H9 (cell line): ENCODE data around the gene PBX1. TPM values are rescaled to one million over a fixed set of nuclear protein-coding genes. Genes with fewer than 3 reads are reported as not detected.

Experiments
- DNase-seq: peaks from one replicate; pipeline ENCODE4 v3.0.0-alpha.2; 2017
- H2AFZ ChIP-seq: one replicate; pipeline ENCODE4 v1.6.1; 2013; ENCODE audit warnings: mild to moderate bottlenecking, low read length, control low read depth, moderate library complexity
- H2AK5ac ChIP-seq: 2 replicates; pipeline ENCODE4 v1.6.1; 2013; ENCODE audit warnings: low read length, control low read depth, mixed read lengths; ENCODE audit not compliant: insufficient read length
- H2BK120ac ChIP-seq: one replicate; pipeline ENCODE4 v1.6.1; 2013; ENCODE audit warnings: low read depth, mild to moderate bottlenecking, low read length, control low read depth, inconsistent platforms; ENCODE audit not compliant: poor library complexity, severe bottlenecking
- H2BK12ac ChIP-seq: 2 replicates; pipeline ENCODE4 v1.6.1; 2013; ENCODE audit warnings: low read length, control low read depth, mixed read lengths, low read depth; ENCODE audit not compliant: insufficient read length
- H2BK15ac ChIP-seq: 2 replicates; pipeline ENCODE4 v1.6.1; 2013; ENCODE audit warnings: low read depth, low read length, control low read depth
- H2BK20ac ChIP-seq: one replicate; pipeline ENCODE4 v1.6.1; 2013; ENCODE audit warnings: low read depth, mild to moderate bottlenecking, low read length, control low read depth, inconsistent platforms; ENCODE audit not compliant: poor library complexity, severe bottlenecking
- H2BK5ac ChIP-seq: 2 replicates; pipeline ENCODE4 v1.6.1; 2013; ENCODE audit warnings: low read length, control low read depth, mixed read lengths; ENCODE audit not compliant: insufficient read length
- H3K14ac ChIP-seq: 2 replicates; pipeline ENCODE4 v1.6.1; 2013; ENCODE audit warnings: low read length, control low read depth; ENCODE audit not compliant: insufficient read depth
- H3K18ac ChIP-seq: 2 replicates; pipeline ENCODE4 v1.6.1; 2013; ENCODE audit warnings: low read depth, mild to moderate bottlenecking, mixed read lengths, low read length, control low read depth; ENCODE audit not compliant: insufficient read length
- H3K23ac ChIP-seq: 2 replicates; pipeline ENCODE4 v1.6.1; 2013; ENCODE audit warnings: low read length, control low read depth, mixed read lengths, low read depth; ENCODE audit not compliant: insufficient read length
- H3K23me2 ChIP-seq: 2 replicates; pipeline ENCODE4 v1.6.1; 2013; ENCODE audit warnings: low read depth, mild to moderate bottlenecking, mixed read lengths, low read length, control low read depth; ENCODE audit not compliant: insufficient read length, poor library complexity, severe bottlenecking
- H3K27ac ChIP-seq: 2 replicates; pipeline ENCODE4 v1.5.1; 2013; ENCODE audit warnings: low read length, control low read depth, mixed read lengths, low read depth; ENCODE audit not compliant: insufficient read length
- H3K27me3 ChIP-seq: 2 replicates; pipeline ENCODE4 v1.6.1; 2013; ENCODE audit warnings: low read length, control low read depth, inconsistent platforms; ENCODE audit not compliant: insufficient read depth
- H3K4ac ChIP-seq: 2 replicates; pipeline ENCODE4 v1.6.1; 2013; ENCODE audit warnings: low read depth, mild to moderate bottlenecking, control low read depth, inconsistent platforms, low read length, moderate library complexity
- H3K4me1 ChIP-seq: 2 replicates; pipeline ENCODE4 v1.6.1; 2013; ENCODE audit warnings: low read length, control low read depth, inconsistent platforms; ENCODE audit not compliant: insufficient read depth
- H3K4me2 ChIP-seq: 2 replicates; pipeline ENCODE4 v1.6.1; 2013; ENCODE audit warnings: low read length, control low read depth, mixed read lengths; ENCODE audit not compliant: insufficient read length, insufficient read depth
- H3K56ac ChIP-seq: 2 replicates; pipeline ENCODE4 v1.6.1; 2013; ENCODE audit warnings: low read depth, mild to moderate bottlenecking, mixed read lengths, low read length, control low read depth; ENCODE audit not compliant: insufficient read length
- H3K79me1 ChIP-seq: 2 replicates; pipeline ENCODE4 v1.6.1; 2013; ENCODE audit warnings: low read depth, mild to moderate bottlenecking, moderate library complexity, low read length, control low read depth, inconsistent platforms; ENCODE audit not compliant: insufficient read depth, poor library complexity, severe bottlenecking
- H3K79me2 ChIP-seq: 2 replicates; pipeline ENCODE4 v1.6.1; 2013; ENCODE audit warnings: low read length, control low read depth, inconsistent platforms; ENCODE audit not compliant: insufficient read depth
- H3K9ac ChIP-seq: 2 replicates; pipeline ENCODE4 v1.6.1; 2013; ENCODE audit warnings: low read length, control low read depth, mixed read lengths; ENCODE audit not compliant: insufficient read length; ENCODE audit errors: extremely low read depth
- H3K9me3 ChIP-seq: one replicate; pipeline ENCODE4 v1.6.1; 2013; ENCODE audit warnings: low read depth, low read length, inconsistent platforms; ENCODE audit not compliant: control insufficient read depth
- H3T11ph ChIP-seq: one replicate; pipeline ENCODE4 v1.6.1; 2013; ENCODE audit warnings: mild to moderate bottlenecking, low read length, control low read depth, inconsistent platforms
- H4K20me1 ChIP-seq: one replicate; pipeline ENCODE4 v1.6.1; 2013; ENCODE audit not compliant: control insufficient read depth, insufficient read length, insufficient read depth
- H4K5ac ChIP-seq: 2 replicates; pipeline ENCODE4 v1.6.1; 2013; ENCODE audit warnings: low read depth, mild to moderate bottlenecking, mixed read lengths, low read length, control low read depth; ENCODE audit not compliant: insufficient read length
- H4K8ac ChIP-seq: replicated peaks from 2 replicates; pipeline ENCODE4 v1.6.1; 2013; ENCODE audit warnings: low read length, control low read depth, mixed read lengths, low read depth; ENCODE audit not compliant: insufficient read length
- H4K91ac ChIP-seq: 2 replicates; pipeline ENCODE4 v1.6.1; 2013; ENCODE audit warnings: low read depth, mild to moderate bottlenecking, moderate library complexity, mixed read lengths, low read length, control low read depth; ENCODE audit not compliant: insufficient read length
- H3K27ac Mint-ChIP-seq, 3 experiments: 2 replicates in 2 of 3; 3 replicates in 1 of 3; pipeline ENCODE4 v1.8.0; 2020 to 2021; ENCODE audit warnings: mixed read lengths in 3 of 3, mild to moderate bottlenecking in 1 of 3, moderate library complexity in 1 of 3
- H3K27me3 Mint-ChIP-seq: 2 replicates; pipeline ENCODE4 v1.8.0; 2021; ENCODE audit warnings: low read depth, mild to moderate bottlenecking, moderate library complexity, mixed read lengths
- H3K36me3 Mint-ChIP-seq, 3 experiments: 2 replicates in 2 of 3; 3 replicates in 1 of 3; pipeline ENCODE4 v1.8.0; 2020 to 2021; ENCODE audit warnings: low read depth in 3 of 3, mixed read lengths in 3 of 3; ENCODE audit not compliant: insufficient read depth in 1 of 3
- H3K4me1 Mint-ChIP-seq, 2 experiments: 2 replicates each; pipeline ENCODE4 v1.8.0; 2020; ENCODE audit warnings: mixed read lengths in 2 of 2
- H3K4me3 Mint-ChIP-seq, 2 experiments: 2 replicates in 1 of 2; 3 replicates in 1 of 2; pipeline ENCODE4 v1.8.0; 2020 to 2021; ENCODE audit warnings: mild to moderate bottlenecking in 2 of 2, mixed read lengths in 2 of 2, moderate library complexity in 1 of 2
- H3K9me3 Mint-ChIP-seq, 2 experiments: 2 replicates in 1 of 2; 3 replicates in 1 of 2; pipeline ENCODE4 v1.8.0; 2020; ENCODE audit warnings: mild to moderate bottlenecking in 2 of 2, mixed read lengths in 2 of 2, moderate library complexity in 1 of 2
- CTCF ChIP-seq: fragments of 200-600 bp; sonication (generic); conservative IDR thresholded peaks from 3 replicates; pipeline ENCODE4 v1.8.0; 2021; ENCODE audit warnings: antibody characterized with exemption, mild to moderate bottlenecking
- WGBS: extraction: QIAGEN DNeasy Blood & Tissue Kit; methylation state at CpG from one replicate; pipeline ENCODE4 v1.1.7; 2013; ENCODE audit warnings: missing lambda C conversion rate, low lambda C conversion rate, mixed read lengths; ENCODE audit not compliant: insufficient read length; ENCODE audit errors: extremely low coverage; 5-methylcytosine and 5-hydroxymethylcytosine counted together
- total RNA-seq: library from RNA; stranded (reverse); gene quantifications from 2 replicates; pipeline ENCODE4 v1.2.1, GENCODE V29; 2021

Gene PBX1
- total RNA-seq, 1 experiment from 2014 or later = 142 TPM

- Histone ChIP-seq H2BK12ac (no peak overlapping the region), H4K20me1 (no peaks in the 10 kb centered on the region), H4K8ac (no peak overlapping the region), H2BK120ac (no peak overlapping the region), H3K4me2 (no peak overlapping the region), H2BK20ac (no peak overlapping the region), H3K56ac (no peak overlapping the region), H3K4me1 (no peaks in the 10 kb centered on the region), H3K79me1 (no peaks in the 10 kb centered on the region), H2BK5ac (no peak overlapping the region), H3K9ac (no peak overlapping the region), H2AFZ (no peak overlapping the region), H2BK15ac (no peak overlapping the region), H3K14ac (no peak overlapping the region), H3K4ac (no peak overlapping the region), H3K18ac (no peak overlapping the region), H2AK5ac (no peak overlapping the region), H3K23me2 (no peaks in the 10 kb centered on the region), H4K5ac (no peak overlapping the region), H3K9me3 (no peaks in the 10 kb centered on the region), H3K79me2 (no peaks in the 10 kb centered on the region), H3T11ph (no peak overlapping the region), H3K27me3 (no peaks in the 10 kb centered on the region; the same call in 1 of the 2 replicates), H3K27ac (no peak overlapping the region), H4K91ac (no peak overlapping the region), H3K23ac (no peak overlapping the region)
- TF ChIP-seq CTCF = no peak
- no CpG with 5 or more reads among the region's 4 CpGs for WGBS
- H3K4me3 Mint-ChIP-seq = no peak overlapping the region
- H3K27me3 Mint-ChIP-seq = peaks cover 46% of the 10 kb centered on the region
- no peak overlapping the region for H3K27ac Mint-ChIP-seq
- H3K4me1 Mint-ChIP-seq = peaks cover 13 to 17% of the 10 kb centered on the region in 2 experiments
- DNase-seq = no peak
- no peaks in the 10 kb centered on the region for H3K36me3 Mint-ChIP-seq
- H3K9me3 Mint-ChIP-seq = no peaks in the 10 kb centered on the region
Measured at GRCh38 chr1:164863056-164863455, 304.1 kb downstream of the PBX1 start.
